Panc1 (cell line): ENCODE results near the gene RIC1. TPM values are rescaled to one million over a fixed set of nuclear protein-coding genes. Genes with fewer than 3 reads are reported as not detected.
"Not testable (repeated sequence)": the region's sequence is repeated elsewhere in the genome, so short reads cannot be mapped to it uniquely, and the experiment has no call there.

Experiments used
- ATAC-seq: fragments of 200-7000 bp; cut with Tn5 transposase; 2 replicates; pipeline ENCODE4 v1.9.1; 2020; ENCODE audit warnings: mild to moderate bottlenecking, moderate library complexity
- BruUV-seq: library from RNA; stranded (reverse); fragments of 400-500 nt; replicated peaks from 2 replicates; lab custom pipeline; 2021; lab: Mats Ljungman, UMichigan
- CTCF ChIA-PET: fragments of 300-600 bp; sonication (Branson Sonifier 250); formaldehyde crosslinking; loops from one replicate; lab custom pipeline; 2022; ENCODE audit warnings: antibody characterized with exemption; lab: Charles Lee
- POLR2A ChIA-PET: fragments of 300-600 bp; sonication (Branson Sonifier 250); formaldehyde crosslinking; loops from one replicate; lab custom pipeline; 2022; ENCODE audit warnings: antibody characterized with exemption; lab: Charles Lee
- DNase-seq: peaks from one replicate; pipeline ENCODE4 v3.0.0-alpha.2; 2010; ENCODE audit warnings: low read depth, low spot score
- H3K27ac ChIP-seq: 2 replicates; pipeline ENCODE4 v1.5.1; 2011; ENCODE audit warnings: mild to moderate bottlenecking, low read length, inconsistent platforms
- H3K27me3 ChIP-seq: fragments of 200-500 bp; sonication (Bioruptor generic); 2 replicates; pipeline ENCODE4 v1.6.0; 2014; ENCODE audit warnings: low read length, inconsistent platforms; ENCODE audit not compliant: control insufficient read depth, insufficient read depth
- H3K36me3 ChIP-seq: fragments of 200-500 bp; sonication (Bioruptor generic); 2 replicates; pipeline ENCODE4 v1.5.1; 2014; ENCODE audit warnings: inconsistent platforms, mild to moderate bottlenecking, low read length, moderate library complexity; ENCODE audit not compliant: control insufficient read depth, insufficient read depth
- H3K4me1 ChIP-seq: 2 replicates; pipeline ENCODE4 v1.5.1; 2011; ENCODE audit warnings: inconsistent platforms, mild to moderate bottlenecking, low read length, moderate library complexity; ENCODE audit not compliant: control insufficient read depth, insufficient read depth
- H3K4me3 ChIP-seq, 2 experiments: 2 replicates each; pipeline ENCODE4 v1.5.1; 2011 to 2012; ENCODE audit warnings: low read depth in 2 of 2, low read length in 2 of 2, mild to moderate bottlenecking in 2 of 2, inconsistent platforms in 1 of 2, moderate library complexity in 1 of 2
- H3K9me3 ChIP-seq: fragments of 200-500 bp; sonication (Bioruptor generic); 2 replicates; pipeline ENCODE4 v1.5.1; 2014; ENCODE audit warnings: low read depth, mild to moderate bottlenecking, inconsistent platforms, low read length, moderate library complexity; ENCODE audit not compliant: control insufficient read depth, insufficient read depth
- CTCF ChIP-seq: fragments of 450-650 bp; IDR thresholded peaks from 2 replicates; pipeline ENCODE4 v1.5.1; 2017; ENCODE audit warnings: mild to moderate bottlenecking
- POLR2AphosphoS5 ChIP-seq: IDR thresholded peaks from 2 replicates; pipeline ENCODE4 v1.6.1; 2012; ENCODE audit warnings: mild to moderate bottlenecking, low read depth, low read length, moderate library complexity
- REST ChIP-seq, 2 experiments: IDR thresholded peaks; 2 replicates each; pipeline ENCODE4 v1.6.1; 2011 to 2012; ENCODE audit warnings: low read depth in 2 of 2, control low read depth in 1 of 2, low read length in 1 of 2, mild to moderate bottlenecking in 1 of 2, moderate library complexity in 1 of 2; ENCODE audit not compliant: insufficient read depth in 1 of 2
- SIN3A ChIP-seq: IDR thresholded peaks from 2 replicates; pipeline ENCODE4 v1.6.1; 2012; ENCODE audit warnings: low read depth, mild to moderate bottlenecking, low read length, moderate library complexity, borderline replicate concordance; ENCODE audit not compliant: insufficient read depth
- TCF7L2 ChIP-seq: IDR thresholded peaks from 2 replicates; pipeline ENCODE4 v1.6.1; 2011; ENCODE audit warnings: mild to moderate bottlenecking, low read depth, low read length, inconsistent platforms
- in situ Hi-C: cut with HindIII; loops from 2 replicates; pipeline ENCODE4 v1.10.0; 2016; ENCODE audit warnings: low sequenced_read_pairs, low pct_unique_long_range_greater_than_20kb
- intact Hi-C: fragments of 100-400 bp; cut with micrococcal nuclease; formaldehyde crosslinking; loops from one replicate; pipeline ENCODE4 v1.10.0; 2022; ENCODE audit not compliant: unreplicated experiment
- total RNA-seq: library from RNA; stranded (reverse); gene quantifications from one replicate; pipeline ENCODE4 v1.2.1, GENCODE V29; 2021; ENCODE audit not compliant: unreplicated experiment

Gene RIC1
- total RNA-seq, 1 experiment from 2014 or later, result 7.0 TPM

GRCh38 chr9:5783420-5783819, 154.5 kb downstream of the RIC1 start:
- intact Hi-C loops, H3K4me3 ChIP-seq, in situ Hi-C loops, H3K27me3 ChIP-seq, H3K36me3 ChIP-seq, POLR2A ChIA-PET, CTCF ChIA-PET, H3K4me1 ChIP-seq, H3K9me3 ChIP-seq, ATAC-seq, BruUV-seq, H3K27ac ChIP-seq, DNase-seq: not testable (repeated sequence)

- ATAC-seq (no peak), DNase-seq (no peak)
- CTCF ChIA-PET, result no interaction called here
- no TSS peak for BruUV-seq
- intact Hi-C loops (no loop called here), in situ Hi-C loops (no loop called here)
- no peak for TF ChIP-seq REST (IDR thresholded peaks at IDR 0.05; ENCODE audit: insufficient read depth in 1 of 2, low read depth in 2 of 2, low read length in 1 of 2)
- no peak for TF ChIP-seq CTCF
- TF ChIP-seq SIN3A, result no peak
- no peak for TF ChIP-seq TCF7L2
- no peak for TF ChIP-seq POLR2AphosphoS5
- Histone ChIP-seq H3K27ac (no peak overlapping the region), H3K9me3 (no peaks in the 10 kb centered on the region), H3K36me3 (no peaks in the 10 kb centered on the region), H3K4me3 (no peak overlapping the region), H3K27me3 (no peaks in the 10 kb centered on the region), H3K4me1 (no peaks in the 10 kb centered on the region)
- POLR2A ChIA-PET, result no interaction called here
These were observed 155.1 kb downstream of the RIC1 start for GRCh38 chr9:5783982-5784381.

- Histone ChIP-seq H3K4me1 (no peaks in the 10 kb centered on the region), H3K9me3 (no peaks in the 10 kb centered on the region), H3K27me3 (no peaks in the 10 kb centered on the region), H3K27ac (no peak overlapping the region), H3K4me3 (no peak overlapping the region), H3K36me3 (no peaks in the 10 kb centered on the region)
- ATAC-seq (no peak), DNase-seq (no peak)
- BruUV-seq, result no TSS peak
- in situ Hi-C loops (no loop called here), intact Hi-C loops (no loop called here)
- ChIA-PET CTCF (no interaction called here), POLR2A (no interaction called here)
- TF ChIP-seq TCF7L2 (no peak), CTCF (no peak), POLR2AphosphoS5 (no peak), REST (IDR thresholded peaks at IDR 0.05; ENCODE audit: insufficient read depth in 1 of 2, low read depth in 2 of 2, low read length in 1 of 2) (no peak), SIN3A (no peak)
These were observed 155.8 kb downstream of the RIC1 start for GRCh38 chr9:5784526-5785315.
